ENCODE data around the gene RRP36.

DNA sequence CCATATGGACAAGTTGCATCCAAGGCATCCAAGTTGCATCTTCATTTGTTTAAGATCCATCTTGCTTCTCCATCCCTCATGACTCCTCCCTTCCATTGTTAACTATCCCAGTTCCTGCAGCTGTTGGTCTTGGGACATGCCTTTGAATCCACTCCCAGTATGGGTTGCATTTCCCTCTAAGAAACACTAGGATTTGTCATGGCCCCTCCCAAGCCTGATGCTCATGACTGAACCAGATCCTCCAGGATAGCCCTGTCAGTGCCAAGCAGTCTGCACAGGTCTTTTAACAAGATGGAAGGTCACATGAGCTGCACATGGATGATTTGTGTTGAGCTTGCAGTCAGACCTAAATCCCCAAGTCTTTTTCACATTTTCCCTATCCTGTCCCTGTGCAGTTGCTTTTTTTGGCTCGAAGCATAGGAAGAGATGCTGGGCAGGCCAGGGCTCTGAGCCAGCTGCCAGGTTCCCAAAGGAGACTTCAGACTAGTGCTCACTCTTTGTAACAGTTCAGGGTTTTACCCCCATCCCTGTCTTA lies 32.9 kb upstream of the RRP36 start:
- TF ChIP-seq, protein P1, sequence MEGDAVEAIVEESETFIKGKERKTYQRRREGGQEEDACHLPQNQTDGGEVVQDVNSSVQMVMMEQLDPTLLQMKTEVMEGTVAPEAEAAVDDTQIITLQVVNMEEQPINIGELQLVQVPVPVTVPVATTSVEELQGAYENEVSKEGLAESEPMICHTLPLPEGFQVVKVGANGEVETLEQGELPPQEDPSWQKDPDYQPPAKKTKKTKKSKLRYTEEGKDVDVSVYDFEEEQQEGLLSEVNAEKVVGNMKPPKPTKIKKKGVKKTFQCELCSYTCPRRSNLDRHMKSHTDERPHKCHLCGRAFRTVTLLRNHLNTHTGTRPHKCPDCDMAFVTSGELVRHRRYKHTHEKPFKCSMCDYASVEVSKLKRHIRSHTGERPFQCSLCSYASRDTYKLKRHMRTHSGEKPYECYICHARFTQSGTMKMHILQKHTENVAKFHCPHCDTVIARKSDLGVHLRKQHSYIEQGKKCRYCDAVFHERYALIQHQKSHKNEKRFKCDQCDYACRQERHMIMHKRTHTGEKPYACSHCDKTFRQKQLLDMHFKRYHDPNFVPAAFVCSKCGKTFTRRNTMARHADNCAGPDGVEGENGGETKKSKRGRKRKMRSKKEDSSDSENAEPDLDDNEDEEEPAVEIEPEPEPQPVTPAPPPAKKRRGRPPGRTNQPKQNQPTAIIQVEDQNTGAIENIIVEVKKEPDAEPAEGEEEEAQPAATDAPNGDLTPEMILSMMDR (IDR thresholded peaks at IDR 0.05), result no peak
- no peak for TF ChIP-seq POLR2A (IDR thresholded peaks at IDR 0.05)
- TF ChIP-seq POLR2AphosphoS5 (IDR thresholded peaks at IDR 0.05), result no peak
